ENCODE results near the gene METTL9.
"Not testable (repeated sequence)": the region's sequence is repeated elsewhere in the genome, so short reads cannot be mapped to it uniquely, and the experiment has no call there.

METTL9 gene

DNA sequence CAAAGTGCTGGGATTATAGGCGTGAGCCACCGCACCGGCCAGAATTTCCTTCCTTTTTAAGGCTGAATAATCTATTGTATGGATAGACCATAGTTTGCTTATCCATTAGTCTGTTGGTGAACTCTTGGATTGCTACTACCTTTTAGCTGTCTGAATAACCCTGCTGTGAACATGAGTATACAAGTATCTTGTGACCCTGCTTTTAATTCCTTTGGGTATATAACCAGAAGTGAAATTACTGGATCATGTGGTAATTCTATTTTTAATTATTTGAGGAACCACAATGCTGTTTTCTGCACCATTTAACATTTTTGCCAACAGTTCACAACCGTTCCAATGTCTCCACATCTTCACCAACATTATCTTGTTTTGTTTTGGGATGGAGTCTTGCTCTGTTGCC, 59.7 kb downstream of the METTL9 start:
- DNase-seq (ENCODE audit: low read depth, low spot score) = no peak

DNA sequence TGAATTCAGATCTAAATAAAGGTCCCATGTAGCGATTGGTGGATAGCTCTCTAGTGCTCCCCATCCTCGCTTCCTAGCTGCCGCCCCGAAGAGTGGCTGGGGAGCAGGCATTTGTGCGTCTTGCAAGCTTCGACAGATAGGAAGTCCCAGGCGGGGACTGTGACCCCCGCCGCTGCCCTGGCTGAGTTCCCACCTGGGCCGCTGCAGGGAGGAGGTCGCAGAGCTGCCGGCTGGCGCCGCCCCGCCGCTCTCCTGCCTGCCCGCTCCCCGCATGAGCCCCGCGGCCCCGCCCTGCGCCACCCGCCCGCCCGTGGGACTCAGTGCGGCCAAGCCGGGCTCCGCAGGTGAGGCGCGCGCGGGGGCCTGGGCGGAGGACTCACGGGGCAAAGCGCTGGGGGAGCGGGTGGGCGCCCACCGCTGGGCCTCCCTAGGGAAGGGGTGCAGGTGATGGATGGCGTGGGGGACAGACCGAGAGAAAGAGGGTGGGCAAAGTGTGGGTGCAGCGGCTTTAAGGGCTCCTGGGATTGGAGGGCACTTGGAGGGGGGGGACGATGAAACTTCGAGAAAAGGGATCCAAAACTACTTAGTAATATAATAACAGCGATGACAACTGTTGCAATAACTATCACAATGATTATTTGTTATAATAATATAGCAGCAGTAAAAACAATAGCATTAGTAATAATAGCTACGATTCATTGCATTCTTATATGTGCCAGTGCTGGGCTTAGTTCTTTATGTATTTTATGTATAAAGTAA, 64.7 kb downstream of the METTL9 start, which contains the start of gene OTOA:
Gene OTOA (plus strand): TSS at position 80 of the 759 bp plus-strand sequence. CDS start 14,547 bp downstream, outside the sequence.
- DNase-seq (ENCODE audit: low read depth, low spot score) = no peak

DNA sequence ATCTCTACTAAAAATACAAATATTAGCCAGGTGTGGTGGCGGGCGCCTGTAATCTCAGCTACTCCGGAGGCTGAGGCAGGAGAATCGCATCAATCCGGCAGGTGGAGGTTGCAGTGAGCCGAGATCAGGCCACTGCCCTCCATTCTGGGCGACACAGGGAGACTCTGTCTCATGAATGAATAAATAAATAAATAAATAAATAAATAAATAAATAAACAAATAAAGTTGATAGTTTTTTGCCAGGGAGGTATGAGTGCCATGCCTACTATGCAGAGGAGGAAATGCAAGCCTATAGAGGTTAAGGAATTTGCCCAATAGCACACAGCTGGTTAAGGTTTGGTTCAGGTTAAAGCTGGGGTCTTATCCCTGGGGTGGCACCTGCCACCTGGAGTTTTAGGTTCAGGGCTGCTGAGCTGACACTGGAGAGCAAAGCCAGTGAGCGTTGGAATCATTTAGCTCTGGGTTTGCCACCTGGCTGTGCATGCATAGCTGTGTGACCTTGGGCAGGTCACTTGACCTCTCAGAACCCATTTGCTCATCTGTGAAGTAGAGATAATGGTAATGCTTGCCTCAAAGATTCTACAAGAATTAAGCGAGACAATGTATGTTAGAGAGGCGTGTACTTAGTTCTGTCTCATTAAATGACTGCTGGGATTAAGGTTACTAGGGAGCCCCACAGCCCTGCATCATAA, 65.6 kb downstream of the METTL9 start:
- no peak for DNase-seq (ENCODE audit: low read depth, low spot score)

DNA sequence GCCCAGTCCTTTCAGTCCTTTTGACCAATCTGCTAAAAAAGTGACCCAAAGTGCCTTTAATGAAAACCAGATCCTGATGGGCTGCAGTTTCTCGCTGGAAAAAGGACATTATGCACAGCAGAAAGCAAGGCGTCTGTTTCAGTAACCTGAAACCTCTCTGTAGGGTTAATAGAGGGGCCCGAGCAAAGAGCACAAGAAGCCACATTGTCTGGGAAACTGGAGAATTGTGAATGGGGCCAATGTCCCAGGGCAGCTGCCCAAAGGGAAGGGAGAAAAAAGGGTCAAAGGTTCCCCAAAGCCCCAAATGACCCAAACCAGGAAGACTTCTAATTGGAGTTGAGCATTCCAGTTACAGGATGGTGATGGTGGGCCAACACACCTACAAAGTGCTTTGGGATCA, 67.4 kb downstream of the METTL9 start:
- no peak for DNase-seq (ENCODE audit: low read depth, low spot score)

DNA sequence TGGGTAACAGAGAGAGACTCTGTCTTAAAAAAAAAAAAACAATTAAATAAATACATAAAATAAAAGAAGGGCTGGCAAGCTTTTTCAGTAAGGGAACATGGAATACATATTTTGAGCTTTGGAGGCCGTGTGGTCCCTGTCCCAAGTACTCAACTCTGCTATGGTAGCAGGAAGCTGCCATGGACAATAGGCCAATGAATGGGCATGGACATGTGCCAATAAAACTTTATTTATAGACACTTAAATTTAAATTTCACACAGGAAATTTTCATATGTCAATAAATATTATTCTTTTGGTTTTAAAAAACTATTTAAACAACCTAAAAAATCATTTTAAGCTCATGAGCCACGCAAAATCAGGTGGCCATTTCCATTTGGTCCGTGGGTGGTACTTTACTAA, 68.2 kb downstream of the METTL9 start:
- DNase-seq (ENCODE audit: low read depth, low spot score) = no peak

DNA sequence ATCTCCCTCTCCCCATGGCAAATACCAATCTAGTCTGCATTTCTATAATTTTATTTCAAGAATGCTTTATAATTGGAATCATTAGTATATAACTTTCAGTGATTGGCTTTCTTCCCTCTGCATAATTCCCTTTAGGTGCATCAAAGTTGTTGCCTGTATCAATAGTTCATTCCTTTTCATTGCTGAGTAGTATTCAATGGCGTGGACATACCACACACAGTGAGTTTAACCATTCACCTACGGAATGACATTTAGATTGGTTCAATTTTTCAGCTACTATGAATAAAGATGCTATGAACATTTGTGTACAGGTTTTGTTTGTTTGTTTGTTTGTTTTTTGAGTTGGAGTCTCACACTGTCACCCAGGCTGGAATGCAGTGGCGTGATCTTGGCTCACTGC, 74.1 kb downstream of the METTL9 start:
- DNase-seq (ENCODE audit: low read depth, low spot score) = no peak

DNA sequence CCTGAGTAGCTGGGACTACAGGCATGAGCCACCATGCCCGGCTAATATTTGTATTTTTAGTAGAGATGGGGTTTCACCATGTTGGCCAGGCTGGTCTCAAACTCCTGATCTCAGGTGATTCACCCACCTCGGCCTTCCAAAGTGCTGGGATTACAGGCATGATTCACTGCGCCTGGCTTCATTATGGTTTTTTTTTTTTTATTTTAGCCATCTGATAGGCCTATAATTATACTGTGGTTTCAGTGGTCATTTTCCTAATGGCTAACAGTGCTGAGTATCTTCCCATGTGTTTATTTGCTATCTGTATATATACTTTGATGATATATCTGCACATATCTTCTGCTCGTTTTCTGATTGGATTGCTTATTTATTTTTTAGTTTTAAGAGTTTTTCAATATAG, 75.1 kb downstream of the METTL9 start:
- not testable (repeated sequence) for DNase-seq (ENCODE audit: low read depth, low spot score)

DNA sequence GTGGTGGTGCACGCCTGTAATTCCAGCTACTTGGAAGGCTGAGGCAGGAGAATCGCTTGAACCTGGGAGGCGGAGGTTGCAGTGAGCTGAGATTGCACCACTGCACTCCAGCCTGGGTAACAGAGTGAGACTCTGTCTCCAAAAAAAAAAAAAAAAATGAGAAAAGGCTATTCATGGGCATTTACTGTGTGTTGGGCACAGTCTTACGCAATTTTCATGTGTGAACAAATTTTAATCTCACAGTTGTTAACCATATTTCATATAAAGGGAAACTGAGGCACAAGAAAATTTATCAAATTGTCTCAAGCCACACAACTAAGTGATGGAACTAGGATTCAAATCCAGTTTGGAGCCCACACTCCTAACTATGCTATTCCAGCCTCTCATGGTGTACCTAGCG, 81.3 kb downstream of the METTL9 start:
- DNase-seq (ENCODE audit: low read depth, low spot score) = not testable (repeated sequence)

DNA sequence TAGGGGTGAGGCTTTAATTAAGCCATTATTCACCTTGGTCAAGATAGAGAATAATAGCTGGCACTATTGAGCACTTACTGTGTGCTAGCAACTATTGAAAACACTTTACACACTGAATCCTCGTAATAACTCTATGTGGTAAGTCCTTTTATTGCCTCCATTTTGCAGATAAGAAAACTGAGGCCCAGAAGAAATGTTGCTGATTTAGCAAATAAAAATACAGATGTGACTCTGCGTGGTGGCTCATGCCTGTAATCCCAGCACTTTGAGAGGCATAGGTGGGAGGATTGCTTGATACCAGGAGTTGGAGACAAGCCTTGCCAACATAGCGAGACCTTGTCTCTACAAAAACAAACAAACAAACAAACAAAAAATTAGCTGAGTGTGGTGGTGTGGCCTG, 83.8 kb downstream of the METTL9 start:
- DNase-seq (ENCODE audit: low read depth, low spot score) = no peak

DNA sequence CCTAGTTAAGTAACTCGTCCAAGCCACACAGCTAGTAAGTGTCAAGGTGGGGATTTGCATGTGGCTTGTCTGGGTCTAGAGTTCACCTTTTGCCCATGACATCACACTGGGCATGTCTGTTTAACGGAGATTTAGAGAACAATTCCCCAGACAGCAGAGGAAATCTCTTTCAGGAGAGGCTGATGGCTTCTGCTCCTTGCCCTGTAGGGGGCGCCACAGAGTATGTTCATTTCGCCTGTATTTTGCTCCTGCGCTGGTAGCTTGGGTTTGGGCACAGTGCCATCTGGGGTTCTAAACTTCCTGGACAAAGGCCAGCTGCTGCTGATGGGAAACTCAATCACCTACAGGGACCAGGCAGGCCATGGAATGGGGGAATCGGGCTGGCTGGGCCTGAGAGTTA, 84.8 kb downstream of the METTL9 start:
- no peak for DNase-seq (ENCODE audit: low read depth, low spot score)

DNA sequence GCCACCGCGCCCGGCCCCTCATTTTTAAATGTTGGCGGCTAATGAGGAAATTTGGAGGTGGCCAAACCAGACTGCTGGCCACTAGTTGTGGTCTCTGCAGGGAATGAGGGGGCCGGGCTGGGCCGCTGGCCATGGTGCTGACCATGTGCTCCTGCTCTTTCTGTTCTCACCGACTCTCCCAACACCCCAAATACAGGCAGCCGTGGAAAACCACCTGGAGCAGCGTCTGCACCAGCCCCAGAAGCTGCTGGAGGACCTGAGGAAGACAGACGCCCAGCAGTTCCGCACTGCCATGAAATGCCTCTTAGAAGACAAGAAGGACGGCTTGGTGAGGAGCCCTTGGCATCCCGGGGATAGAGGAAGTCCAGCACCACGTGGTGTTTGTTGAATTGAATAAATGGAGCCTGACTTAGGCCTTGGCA, 85.7 kb downstream of the METTL9 start:
- no peak for DNase-seq (ENCODE audit: low read depth, low spot score)

DNA sequence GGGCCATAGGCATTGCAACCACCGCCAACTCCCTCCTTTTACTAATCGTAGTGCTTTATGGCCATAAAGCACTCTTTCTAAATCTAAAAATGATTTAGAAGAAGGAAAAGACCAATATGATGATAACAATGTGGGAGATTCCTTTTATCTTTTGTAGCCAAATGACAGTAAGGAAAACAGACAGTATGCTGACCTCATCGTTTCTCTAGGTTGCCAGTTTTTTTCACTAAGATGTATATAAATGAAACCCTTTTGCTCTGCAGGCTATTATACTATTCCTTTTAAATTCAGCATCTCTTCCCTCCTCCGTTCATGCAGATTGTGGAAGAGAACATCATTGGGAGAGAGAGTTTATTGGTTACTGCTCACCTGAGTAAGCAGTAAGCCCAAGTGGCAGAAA, 89.7 kb downstream of the METTL9 start:
- DNase-seq (ENCODE audit: low read depth, low spot score) = no peak

DNA sequence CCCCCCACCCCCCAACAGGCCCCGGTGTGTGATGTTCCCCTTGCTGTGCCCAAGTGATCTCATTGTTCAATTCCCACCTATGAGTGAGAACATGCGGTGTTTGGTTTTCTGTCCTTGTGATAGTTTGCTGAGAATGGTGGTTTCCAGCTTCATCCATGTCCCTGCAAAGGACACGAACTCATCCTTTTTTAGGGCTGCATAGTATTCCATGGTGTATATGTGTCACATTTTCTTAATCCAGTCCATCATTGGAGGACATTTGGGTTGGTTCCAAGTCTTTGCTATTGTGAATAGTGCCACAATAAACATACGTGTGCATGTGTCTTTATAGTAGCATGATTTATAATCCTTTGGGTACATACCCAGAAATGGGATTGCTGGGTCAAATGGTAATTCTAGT, 91.6 kb downstream of the METTL9 start:
- DNase-seq (ENCODE audit: low read depth, low spot score) = not testable (repeated sequence)

DNA sequence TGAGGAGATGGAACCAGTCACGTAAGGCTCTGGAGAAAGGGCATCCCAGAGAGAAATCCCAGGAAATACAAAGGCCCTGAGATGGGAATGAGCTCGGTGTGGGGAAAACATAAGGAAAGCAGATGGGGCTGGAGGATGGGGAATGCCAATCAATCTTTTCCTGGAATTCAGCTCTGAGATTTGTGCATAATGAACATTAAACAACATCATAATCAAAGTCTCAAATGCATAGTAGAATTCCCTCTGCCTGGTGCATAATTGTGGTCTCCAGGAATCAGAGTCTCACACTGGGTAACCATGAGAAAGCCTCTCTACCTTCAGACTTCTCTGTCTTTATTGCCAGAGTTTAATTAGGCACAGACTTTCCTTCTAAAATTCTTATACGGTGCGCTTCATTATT, 95.2 kb downstream of the METTL9 start:
- DNase-seq (ENCODE audit: low read depth, low spot score) = no peak

DNA sequence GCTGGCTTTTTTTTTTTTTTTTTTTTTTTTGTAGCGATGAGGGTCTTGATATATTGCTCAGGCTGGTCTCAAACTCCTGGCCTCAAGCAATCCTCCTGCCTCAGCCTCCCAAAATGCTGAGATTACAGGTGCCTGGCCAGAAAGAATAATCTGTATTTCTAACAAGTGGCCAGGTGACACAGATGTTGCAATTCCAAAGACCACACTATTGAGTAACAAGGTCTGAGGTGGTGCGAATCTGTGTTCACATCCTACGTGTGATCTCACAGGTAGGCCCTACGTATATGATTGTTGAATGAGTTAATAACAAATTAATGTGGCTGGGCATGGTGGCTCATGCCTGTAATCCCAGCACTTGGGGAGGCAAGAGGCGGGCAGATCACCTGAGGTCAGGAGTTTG, 97.7 kb downstream of the METTL9 start:
- DNase-seq (ENCODE audit: low read depth, low spot score) = no peak

DNA sequence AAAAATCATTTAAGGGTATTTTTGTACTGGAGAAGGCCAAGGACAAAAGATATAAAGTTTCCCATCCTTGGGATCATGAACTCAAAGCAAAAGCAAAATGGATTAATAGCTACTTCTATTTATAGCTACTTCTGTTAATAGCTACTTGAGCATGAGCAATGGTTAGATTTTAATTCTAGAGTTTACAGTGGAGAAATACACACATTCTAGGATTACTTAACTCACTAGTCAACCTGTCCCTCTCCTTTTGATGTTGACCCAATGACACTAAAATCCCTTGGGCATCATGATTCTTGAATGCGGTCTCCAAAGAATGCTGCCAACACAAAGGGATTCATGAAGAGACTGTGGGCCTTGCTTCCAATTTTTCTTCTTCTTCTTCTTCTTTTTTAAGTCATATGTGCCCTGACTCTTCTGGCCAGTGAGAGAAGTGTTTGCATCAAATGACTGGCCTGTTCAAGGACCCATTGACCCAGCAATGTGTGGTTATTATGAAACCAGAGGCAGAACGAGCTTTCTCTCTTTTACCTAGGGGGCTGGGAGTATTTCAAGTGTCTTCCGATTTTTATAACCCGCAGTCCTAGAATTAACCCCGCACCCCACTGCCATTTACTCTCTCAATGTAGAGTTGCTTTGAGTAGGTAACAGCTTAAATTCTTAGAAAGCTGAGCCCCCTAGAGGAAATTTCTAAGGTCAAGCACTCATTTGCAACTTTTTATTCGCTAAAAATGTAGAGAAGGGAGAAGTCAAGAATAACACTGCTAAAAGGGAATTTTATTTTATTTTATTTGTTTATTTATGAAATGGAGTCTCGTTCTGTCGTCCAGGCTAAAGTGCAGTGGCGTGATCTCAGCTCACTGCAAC, 99.0 kb downstream of the METTL9 start:
- DNase-seq (ENCODE audit: low read depth, low spot score) = no peak

DNA sequence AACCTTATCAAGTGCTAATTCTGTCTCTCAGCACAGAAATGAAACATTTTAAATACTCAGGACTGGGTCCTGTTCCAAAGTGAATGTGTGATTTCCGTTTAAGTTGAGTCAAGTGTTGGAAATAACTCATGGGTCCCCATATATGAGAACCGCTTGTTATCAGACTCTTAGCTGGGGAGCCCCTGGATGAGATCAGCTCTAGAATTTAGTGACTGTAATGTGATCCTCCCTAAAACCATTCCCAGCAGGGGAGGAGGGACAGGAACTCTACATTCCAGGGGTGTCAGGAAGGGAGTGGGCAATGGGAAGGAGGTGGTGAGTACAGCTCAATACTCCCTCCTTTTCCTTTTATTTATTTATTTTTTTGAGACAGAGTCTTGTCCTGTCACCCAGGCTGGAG, 101.9 kb downstream of the METTL9 start:
- no peak for DNase-seq (ENCODE audit: low read depth, low spot score)

DNA sequence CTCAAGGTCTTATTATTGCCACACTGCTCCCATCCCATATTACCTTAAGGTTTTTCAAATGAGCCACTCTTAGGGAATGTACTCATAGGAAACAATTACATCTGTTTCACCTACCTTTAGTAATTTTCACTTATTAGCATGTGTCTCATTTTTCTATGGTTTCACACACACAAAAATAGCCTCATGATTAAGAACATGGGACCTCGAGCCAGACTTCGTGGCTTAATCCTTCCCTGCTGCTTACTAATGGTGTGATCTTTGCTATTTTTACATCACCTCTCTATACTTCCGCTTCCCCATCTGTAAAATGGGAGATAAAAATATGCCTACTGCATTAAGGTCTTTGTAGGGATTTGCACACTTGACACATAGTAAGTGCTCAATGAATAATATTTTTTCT, 102.9 kb downstream of the METTL9 start:
- no peak for DNase-seq (ENCODE audit: low read depth, low spot score)

DNA sequence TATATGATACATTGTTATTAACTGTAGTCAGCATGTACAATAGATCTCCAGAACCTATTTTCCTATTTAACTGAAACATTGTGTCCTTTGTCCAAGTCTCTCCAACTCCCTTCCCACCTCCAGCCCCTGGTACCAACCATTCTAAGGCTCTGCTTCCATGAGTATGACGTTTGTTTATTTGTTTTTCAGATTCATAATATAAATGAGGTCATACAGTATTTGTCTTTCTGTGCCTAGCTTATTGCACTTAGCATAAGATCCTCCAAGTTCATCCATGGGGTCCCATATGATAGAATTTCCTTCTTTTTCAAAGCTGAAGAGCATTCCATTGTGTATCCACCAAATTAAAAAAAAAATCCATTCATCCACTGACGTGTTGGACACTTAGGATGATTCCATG, 103.8 kb downstream of the METTL9 start:
- no peak for DNase-seq (ENCODE audit: low read depth, low spot score)

DNA sequence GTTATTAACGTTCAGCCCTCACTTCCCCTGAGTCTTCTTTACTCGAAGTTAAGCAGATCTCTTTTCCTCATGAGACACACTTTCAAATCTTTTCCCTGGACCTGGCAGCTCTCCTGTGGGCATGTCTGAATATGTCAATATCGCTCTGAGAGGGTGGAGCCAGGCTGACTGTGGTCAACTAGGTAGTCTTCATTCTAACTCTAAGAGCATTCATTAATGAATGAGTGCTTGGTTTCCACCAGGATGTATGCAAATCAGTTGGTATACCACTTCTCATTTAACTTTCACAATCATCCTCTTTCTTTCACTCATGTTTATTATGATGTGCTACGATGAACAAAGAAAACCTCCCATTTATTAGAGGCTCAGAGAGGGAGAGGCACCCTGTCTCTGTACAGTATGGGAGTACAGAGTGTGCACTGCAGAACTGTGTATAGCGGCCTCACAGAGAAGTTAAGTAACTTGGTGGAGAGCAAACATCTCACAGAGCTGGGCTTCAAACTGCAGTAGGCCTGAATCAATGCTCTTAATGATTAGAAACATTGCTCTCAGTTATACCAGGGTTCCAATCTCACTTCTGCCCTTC, 104.3 kb downstream of the METTL9 start:
- DNase-seq (ENCODE audit: low read depth, low spot score) = no peak

DNA sequence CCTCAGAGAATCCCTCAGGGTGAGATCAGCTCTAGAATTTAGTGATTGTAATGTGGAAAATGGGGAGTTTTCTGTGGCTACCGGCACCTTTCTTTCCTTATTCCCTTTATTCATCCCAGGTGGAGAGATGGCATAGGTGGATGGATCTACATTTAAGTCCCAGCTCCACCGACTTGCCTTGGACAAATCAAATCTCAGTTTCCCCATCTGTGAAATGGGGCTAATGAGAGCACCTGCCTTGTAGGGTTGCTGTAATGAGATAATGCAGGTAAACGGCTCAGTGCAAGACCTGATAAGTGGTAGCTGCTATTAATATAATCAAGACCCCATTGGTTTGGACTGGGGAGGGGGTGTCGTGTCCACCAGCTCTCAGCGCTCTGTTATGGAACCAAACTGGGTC, 104.9 kb downstream of the METTL9 start:
- no peak for DNase-seq (ENCODE audit: low read depth, low spot score)

DNA sequence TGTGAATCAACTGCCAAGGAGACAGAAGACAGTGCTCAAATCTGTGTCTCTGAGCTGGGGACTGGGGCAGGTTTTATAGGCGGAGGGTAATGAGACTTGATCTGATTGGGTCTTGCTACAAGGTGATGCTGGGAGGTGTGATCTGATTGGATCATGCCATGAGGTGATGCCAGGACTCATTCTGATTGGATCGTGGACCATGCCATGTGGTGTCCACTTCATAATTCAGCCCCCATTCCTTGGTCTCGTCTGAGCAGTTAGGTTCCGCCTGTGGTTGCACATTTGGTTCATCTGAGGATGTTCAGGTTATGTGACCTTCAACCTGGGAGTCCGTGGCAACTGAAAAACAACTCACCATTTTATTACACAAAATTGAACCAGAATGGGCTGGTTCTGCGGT, 105.4 kb downstream of the METTL9 start:
- DNase-seq (ENCODE audit: low read depth, low spot score) = no peak

All from smooth muscle cell of the brain vasculature (primary cell).